A549 (cell line): ENCODE results near the gene REP15. TPM values are rescaled to one million over a fixed set of nuclear protein-coding genes. Genes with fewer than 3 reads are reported as not detected.

ENCODE experiments used
- ATAC-seq, 2 experiments: fragments of 200-7000 bp in 1 of 2; fragments of >200 bp in 1 of 2; cut with Nextera tagmentation in 1 of 2; cut with Tn5 transposase in 1 of 2; 3 replicates each; pipeline versions ENCODE4 v1.8.0 to v1.9.1; 2018 to 2020; ENCODE audit warnings: mild to moderate bottlenecking in 1 of 2, moderate library complexity in 1 of 2
- CTCF ChIA-PET: fragments of 300-600 bp; sonication (Branson Sonifier 250); formaldehyde crosslinking; extraction: SDS; loops from one replicate; lab custom pipeline; 2021; ENCODE audit warnings: antibody characterized with exemption, inconsistent platforms; lab: Yijun Ruan, JAX
- POLR2A ChIA-PET: fragments of 350-600 bp; formaldehyde crosslinking; extraction: SDS; loops from one replicate; lab custom pipeline; 2021; ENCODE audit warnings: antibody characterized with exemption, inconsistent platforms; lab: Yijun Ruan, JAX
- DNase-seq, 2 experiments: peaks; one replicate each; pipeline versions ENCODE4 v3.0.0 to v3.0.0-alpha.2; 2011 to 2016; ENCODE audit warnings: low read depth in 1 of 2, low spot score in 1 of 2
- FAIRE-seq: peaks from 2 replicates; lab custom pipeline; 2011; peaks lifted over from hg19 to GRCh38; lab: Jason Lieb, UNC
- H3K27ac ChIP-seq, 2 experiments: fragments of >200 bp; sonication (Bioruptor Twin); formaldehyde crosslinking; 3 replicates each; pipeline ENCODE4 v1.5.1; 2016 to 2017
- H3K4me1 ChIP-seq: fragments of >200 bp; sonication (Bioruptor Twin); formaldehyde crosslinking; 3 replicates; pipeline ENCODE4 v1.6.1; 2016
- H3K4me2 ChIP-seq: fragments of >200 bp; sonication (Bioruptor Twin); formaldehyde crosslinking; 3 replicates; pipeline ENCODE4 v1.6.1; 2016
- H3K4me3 ChIP-seq: fragments of >200 bp; sonication (Bioruptor Twin); formaldehyde crosslinking; 3 replicates; pipeline ENCODE4 v1.5.1; 2016
- H3K9me3 ChIP-seq: fragments of >200 bp; sonication (Bioruptor Twin); formaldehyde crosslinking; 3 replicates; pipeline ENCODE4 v1.6.1; 2016
- BHLHE40 ChIP-seq: IDR thresholded peaks from 2 replicates; pipeline ENCODE4 v1.6.1; 2012; ENCODE audit warnings: low read depth, low read length, inconsistent platforms
- CEBPB ChIP-seq, 2 experiments: fragments of >200 bp in 1 of 2; sonication (Bioruptor Twin) in 1 of 2; formaldehyde crosslinking in 1 of 2; IDR thresholded peaks; 2 replicates each; pipeline ENCODE4 v1.6.1; 2012 to 2016
- CHD4 ChIP-seq: fragments of 200-600 bp; sonication (generic); IDR thresholded peaks from 2 replicates; pipeline ENCODE4 v1.6.1; 2016; ENCODE audit warnings: antibody characterized with exemption, mild to moderate bottlenecking, borderline replicate concordance
- EHF ChIP-seq: fragments of 250-450 bp; sonication (Bioruptor Pico); IDR thresholded peaks from 2 replicates; pipeline ENCODE4 v1.5.0; 2020; ENCODE audit warnings: mild to moderate bottlenecking
- ESRRA ChIP-seq: fragments of 150-350 bp; IDR thresholded peaks from 2 replicates; pipeline ENCODE4 v1.6.1; 2014; ENCODE audit warnings: mild to moderate bottlenecking, low read length, borderline replicate concordance
- HOXB13 ChIP-seq: fragments of 250-450 bp; sonication (Bioruptor Pico); IDR thresholded peaks from 2 replicates; pipeline ENCODE4 v1.5.0; 2020; ENCODE audit warnings: low read depth, mild to moderate bottlenecking, moderate library complexity
- HOXB5 ChIP-seq: fragments of 250-450 bp; sonication (Bioruptor Pico); IDR thresholded peaks from 2 replicates; pipeline ENCODE4 v1.5.0; 2020; ENCODE audit warnings: mild to moderate bottlenecking, moderate library complexity
- JUN ChIP-seq, 2 experiments: fragments of >200 bp; sonication (Bioruptor Twin); formaldehyde crosslinking; IDR thresholded peaks; 2 replicates in 1 of 2; 3 replicates in 1 of 2; pipeline ENCODE4 v1.6.1; 2016 to 2017
- JUNB ChIP-seq: fragments of >200 bp; sonication (Bioruptor Twin); formaldehyde crosslinking; IDR thresholded peaks from 2 replicates; pipeline ENCODE4 v1.6.1; 2016
- MAFK ChIP-seq: fragments of 450-650 bp; IDR thresholded peaks from 2 replicates; pipeline ENCODE4 v1.6.1; 2014; ENCODE audit not compliant: partially characterized antibody
- MYC ChIP-seq: IDR thresholded peaks from 2 replicates; pipeline ENCODE4 v1.6.1; 2012; ENCODE audit warnings: mild to moderate bottlenecking, inconsistent platforms, low read length, improper control_type of control experiment, borderline replicate concordance
- NR3C1 ChIP-seq: fragments of >200 bp; sonication (Bioruptor Twin); formaldehyde crosslinking; IDR thresholded peaks from 3 replicates; pipeline ENCODE4 v1.6.1; 2017
- PHF8 ChIP-seq: fragments of 200-600 bp; sonication (generic); IDR thresholded peaks from 2 replicates; pipeline ENCODE4 v1.6.1; 2016; ENCODE audit warnings: low read depth, mild to moderate bottlenecking, antibody characterized with exemption, moderate library complexity, borderline replicate concordance
- POLR2A ChIP-seq: IDR thresholded peaks from 2 replicates; pipeline ENCODE4 v1.6.1; 2012; ENCODE audit warnings: mild to moderate bottlenecking, low read length
- POLR2AphosphoS2 ChIP-seq: conservative IDR thresholded peaks from 2 replicates; pipeline ENCODE4 v1.6.1; 2012; ENCODE audit warnings: low read length, improper control_type of control experiment, inconsistent platforms
- RARB ChIP-seq: fragments of 250-450 bp; sonication (Bioruptor Pico); IDR thresholded peaks from 2 replicates; pipeline ENCODE4 v1.8.0; 2021; ENCODE audit warnings: mild to moderate bottlenecking, moderate library complexity
- SMC3 ChIP-seq: fragments of >200 bp; sonication (Bioruptor Twin); formaldehyde crosslinking; IDR thresholded peaks from 3 replicates; pipeline ENCODE4 v1.6.1; 2018; ENCODE audit warnings: inconsistent platforms
- SREBF2 ChIP-seq: fragments of 450-650 bp; IDR thresholded peaks from 2 replicates; pipeline ENCODE4 v1.6.1; 2014; ENCODE audit warnings: mild to moderate bottlenecking, moderate library complexity
- TP53 ChIP-seq: fragments of 250-450 bp; sonication (Bioruptor Pico); IDR thresholded peaks from 2 replicates; pipeline ENCODE4 v1.5.0; 2021; ENCODE audit warnings: mild to moderate bottlenecking, moderate library complexity
- ZC3H11A ChIP-seq: fragments of 450-650 bp; IDR thresholded peaks from 2 replicates; pipeline ENCODE4 v1.6.1; 2014; ENCODE audit warnings: antibody characterized with exemption, mild to moderate bottlenecking
- ZSCAN20 ChIP-seq: fragments of 250-450 bp; sonication (Bioruptor Pico); IDR thresholded peaks from 2 replicates; pipeline ENCODE4 v1.8.0; 2022; ENCODE audit warnings: mild to moderate bottlenecking, moderate library complexity
- WGBS: methylation state at CpG from one replicate; pipeline ENCODE4 v1.1.6; 2017; ENCODE audit errors: missing lambda C conversion rate; 5-methylcytosine and 5-hydroxymethylcytosine counted together
- polyA plus RNA-seq, 4 experiments: library from polyadenylated mRNA; depleted of rRNA in 3 of 4; stranded (reverse); fragments of >200 nt; fragmentation: RNase III in 1 of 4; extraction: RNeasy Plus Mini Kit Qiagen cat#74134 plus additional on column Dnase treatment in 1 of 4; gene quantifications; 2 replicates in 3 of 4; 3 replicates in 1 of 4; pipeline ENCODE4 v1.2.3, GENCODE V29; 2011 to 2017
- TF ChIP-seq, protein P1 (sequence below): IDR thresholded peaks from 2 replicates; pipeline ENCODE4 v1.6.1; 2012
- TF ChIP-seq, protein P2 (sequence below): IDR thresholded peaks from 2 replicates; pipeline ENCODE4 v1.6.1; 2012; ENCODE audit warnings: low read depth, borderline replicate concordance
- TF ChIP-seq, protein P3 (sequence below): fragments of >200 bp; sonication (Bioruptor Twin); formaldehyde crosslinking; IDR thresholded peaks from 2 replicates; pipeline ENCODE4 v1.6.1; 2016
- TF ChIP-seq, protein P4 (sequence below): fragments of 450-650 bp; IDR thresholded peaks from 2 replicates; pipeline ENCODE4 v1.6.1; 2014; ENCODE audit warnings: antibody characterized with exemption
- TF ChIP-seq, protein P5 (sequence below): fragments of 150-350 bp; IDR thresholded peaks from 2 replicates; pipeline ENCODE4 v1.6.1; 2014; ENCODE audit warnings: low read depth, mild to moderate bottlenecking, low read length
- TF ChIP-seq, protein P6 (sequence below): fragments of >200 bp; sonication (Bioruptor Twin); formaldehyde crosslinking; IDR thresholded peaks from 3 replicates; pipeline ENCODE4 v1.6.1; 2016

REP15 gene
- polyA plus RNA-seq, 2 of the 4 experiments (the other 2 are of a cell fraction) = 0.34 to 0.81 TPM

DNA sequence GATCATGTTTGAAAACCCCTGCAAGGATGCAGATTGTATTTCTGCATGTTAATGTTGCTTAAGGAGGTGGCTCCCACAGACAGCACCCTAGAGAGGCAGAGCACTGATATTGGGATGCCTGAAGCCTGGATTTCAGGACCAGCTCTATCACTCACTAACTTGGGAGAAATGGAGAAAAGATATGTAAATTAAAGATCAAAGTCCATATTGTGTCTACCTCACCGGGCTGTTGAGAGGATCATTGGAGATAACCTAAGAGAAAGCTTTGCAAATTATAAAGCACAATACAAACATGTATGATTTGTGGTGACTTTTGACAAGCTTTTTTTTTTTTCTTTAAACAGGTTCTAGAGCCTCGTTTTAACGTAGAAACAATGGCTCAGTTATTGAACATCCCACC lies 7.6 kb upstream of the REP15 start:
- no peak for FAIRE-seq
- ChIA-PET CTCF (interaction anchor here (0.9 to 1.4 kb wide), 3 partner anchors 11 to 34 kb away, joined by 3 read pairs; no protein-coding TSS in a partner anchor), POLR2A (interaction anchor here (0.6 kb wide), 1 partner anchor 90 kb away, joined by 3 read pairs; no protein-coding TSS in a partner anchor)

DNA sequence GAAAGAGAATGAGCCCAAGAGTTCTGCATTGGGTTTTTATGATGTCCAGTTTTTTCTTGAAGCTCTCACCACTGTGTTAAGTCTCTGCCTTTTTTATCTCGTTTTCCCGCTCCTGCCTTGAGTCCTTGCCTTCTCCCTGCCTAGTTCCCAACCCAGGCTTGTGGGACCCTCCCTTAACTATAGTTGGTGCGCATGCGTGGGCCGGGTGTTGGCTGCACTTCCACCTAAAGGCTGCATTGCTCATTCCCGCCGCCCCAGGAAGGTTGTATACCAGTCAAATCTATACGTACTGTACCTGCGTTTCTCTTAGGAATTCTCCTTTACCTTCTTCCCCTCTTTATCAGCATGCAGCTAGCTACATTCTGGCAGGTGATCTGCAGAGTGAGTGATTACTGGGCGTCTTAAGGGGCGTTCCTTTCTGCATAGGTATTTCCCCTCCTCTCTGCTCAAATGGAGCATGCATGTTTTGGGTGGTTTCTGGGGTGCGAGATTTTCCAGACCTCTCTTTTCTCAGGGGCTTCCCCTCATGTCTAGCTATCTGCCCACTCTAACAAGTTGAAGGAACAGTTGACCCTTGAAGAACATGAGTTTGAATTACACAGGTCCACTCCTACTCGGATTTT lies 6.6 kb upstream of the REP15 start:
- peaks cover 14% of the 10 kb centered on the region; the same call in 2 of the 3 replicates for H3K4me1 ChIP-seq

More for the DNA sequence above, 7.6 kb upstream of the REP15 start:
- TF ChIP-seq, protein P1, sequence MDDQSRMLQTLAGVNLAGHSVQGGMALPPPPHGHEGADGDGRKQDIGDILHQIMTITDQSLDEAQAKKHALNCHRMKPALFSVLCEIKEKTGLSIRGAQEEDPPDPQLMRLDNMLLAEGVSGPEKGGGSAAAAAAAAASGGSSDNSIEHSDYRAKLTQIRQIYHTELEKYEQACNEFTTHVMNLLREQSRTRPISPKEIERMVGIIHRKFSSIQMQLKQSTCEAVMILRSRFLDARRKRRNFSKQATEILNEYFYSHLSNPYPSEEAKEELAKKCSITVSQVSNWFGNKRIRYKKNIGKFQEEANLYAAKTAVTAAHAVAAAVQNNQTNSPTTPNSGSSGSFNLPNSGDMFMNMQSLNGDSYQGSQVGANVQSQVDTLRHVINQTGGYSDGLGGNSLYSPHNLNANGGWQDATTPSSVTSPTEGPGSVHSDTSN = no peak
- TF ChIP-seq POLR2A (no peak), RARB (CRISPR knock-in tag) (no peak), POLR2AphosphoS2 (no peak), NR3C1 (no peak), MAFK (no peak), ESRRA (no peak), BHLHE40 (no peak), SREBF2 (no peak), HOXB5 (CRISPR knock-in tag) (no peak), TP53 (CRISPR knock-in tag) (no peak), JUNB (no peak), HOXB13 (CRISPR knock-in tag) (no peak), ZC3H11A (no peak), CEBPB (IDR thresholded peaks at IDR 0.05) (no peak), SMC3 (no peak)
- TF ChIP-seq, protein P2, sequence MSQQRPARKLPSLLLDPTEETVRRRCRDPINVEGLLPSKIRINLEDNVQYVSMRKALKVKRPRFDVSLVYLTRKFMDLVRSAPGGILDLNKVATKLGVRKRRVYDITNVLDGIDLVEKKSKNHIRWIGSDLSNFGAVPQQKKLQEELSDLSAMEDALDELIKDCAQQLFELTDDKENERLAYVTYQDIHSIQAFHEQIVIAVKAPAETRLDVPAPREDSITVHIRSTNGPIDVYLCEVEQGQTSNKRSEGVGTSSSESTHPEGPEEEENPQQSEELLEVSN = no peak
- TF ChIP-seq, protein P3, sequence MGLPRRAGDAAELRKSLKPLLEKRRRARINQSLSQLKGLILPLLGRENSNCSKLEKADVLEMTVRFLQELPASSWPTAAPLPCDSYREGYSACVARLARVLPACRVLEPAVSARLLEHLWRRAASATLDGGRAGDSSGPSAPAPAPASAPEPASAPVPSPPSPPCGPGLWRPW = no peak
- TF ChIP-seq, protein P4, sequence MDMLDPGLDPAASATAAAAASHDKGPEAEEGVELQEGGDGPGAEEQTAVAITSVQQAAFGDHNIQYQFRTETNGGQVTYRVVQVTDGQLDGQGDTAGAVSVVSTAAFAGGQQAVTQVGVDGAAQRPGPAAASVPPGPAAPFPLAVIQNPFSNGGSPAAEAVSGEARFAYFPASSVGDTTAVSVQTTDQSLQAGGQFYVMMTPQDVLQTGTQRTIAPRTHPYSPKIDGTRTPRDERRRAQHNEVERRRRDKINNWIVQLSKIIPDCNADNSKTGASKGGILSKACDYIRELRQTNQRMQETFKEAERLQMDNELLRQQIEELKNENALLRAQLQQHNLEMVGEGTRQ = no peak
- TF ChIP-seq, protein P5, sequence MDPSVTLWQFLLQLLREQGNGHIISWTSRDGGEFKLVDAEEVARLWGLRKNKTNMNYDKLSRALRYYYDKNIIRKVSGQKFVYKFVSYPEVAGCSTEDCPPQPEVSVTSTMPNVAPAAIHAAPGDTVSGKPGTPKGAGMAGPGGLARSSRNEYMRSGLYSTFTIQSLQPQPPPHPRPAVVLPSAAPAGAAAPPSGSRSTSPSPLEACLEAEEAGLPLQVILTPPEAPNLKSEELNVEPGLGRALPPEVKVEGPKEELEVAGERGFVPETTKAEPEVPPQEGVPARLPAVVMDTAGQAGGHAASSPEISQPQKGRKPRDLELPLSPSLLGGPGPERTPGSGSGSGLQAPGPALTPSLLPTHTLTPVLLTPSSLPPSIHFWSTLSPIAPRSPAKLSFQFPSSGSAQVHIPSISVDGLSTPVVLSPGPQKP = no peak
- H3K4me2 ChIP-seq = no peak overlapping the region
- no peaks in the 10 kb centered on the region for H3K9me3 ChIP-seq
- H3K27ac ChIP-seq = no peak overlapping the region
- no peak overlapping the region for H3K4me3 ChIP-seq
- DNase-seq = no peak
- no peak for ATAC-seq
- peaks cover 14% of the 10 kb centered on the region; the same call in 2 of the 3 replicates for H3K4me1 ChIP-seq
- WGBS = 77% methylated on average over 3 of the region's 3 CpGs

More for the DNA sequence above, 6.6 kb upstream of the REP15 start:
- WGBS = 91% methylated on average over 13 of the region's 13 CpGs
- no peak for TF ChIP-seq PHF8
- TF ChIP-seq, protein P3 = no peak
- no peak for TF ChIP-seq NR3C1
- TF ChIP-seq CEBPB (IDR thresholded peaks at IDR 0.05) = no peak
- TF ChIP-seq ZSCAN20 = no peak
- no peak for TF ChIP-seq MYC
- no peak for TF ChIP-seq EHF
- TF ChIP-seq MAFK = no peak
- no peak for TF ChIP-seq RARB (CRISPR knock-in tag)
- TF ChIP-seq JUN (IDR thresholded peaks at IDR 0.05) = no peak
- TF ChIP-seq, protein P6, sequence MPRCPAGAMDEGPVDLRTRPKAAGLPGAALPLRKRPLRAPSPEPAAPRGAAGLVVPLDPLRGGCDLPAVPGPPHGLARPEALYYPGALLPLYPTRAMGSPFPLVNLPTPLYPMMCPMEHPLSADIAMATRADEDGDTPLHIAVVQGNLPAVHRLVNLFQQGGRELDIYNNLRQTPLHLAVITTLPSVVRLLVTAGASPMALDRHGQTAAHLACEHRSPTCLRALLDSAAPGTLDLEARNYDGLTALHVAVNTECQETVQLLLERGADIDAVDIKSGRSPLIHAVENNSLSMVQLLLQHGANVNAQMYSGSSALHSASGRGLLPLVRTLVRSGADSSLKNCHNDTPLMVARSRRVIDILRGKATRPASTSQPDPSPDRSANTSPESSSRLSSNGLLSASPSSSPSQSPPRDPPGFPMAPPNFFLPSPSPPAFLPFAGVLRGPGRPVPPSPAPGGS = no peak
- TF ChIP-seq CHD4 = no peak
- TF ChIP-seq, all 56 proteins: peak for 0
- H3K9me3 ChIP-seq = no peaks in the 10 kb centered on the region
- no peak overlapping the region for H3K4me3 ChIP-seq
- ATAC-seq (no peak), FAIRE-seq (no peak), DNase-seq (no peak)
- ChIA-PET CTCF (interaction anchor here (0.6 to 3.0 kb wide), 4 partner anchors 12 to 140 kb away, joined by 3 to 10 read pairs (median 3); no protein-coding TSS in a partner anchor), POLR2A (no interaction called here)
- no peak overlapping the region for H3K4me2 ChIP-seq
- H3K27ac ChIP-seq = no peak overlapping the region
